ENCODE results near the gene CELF2.

The CELF2 gene

DNA sequence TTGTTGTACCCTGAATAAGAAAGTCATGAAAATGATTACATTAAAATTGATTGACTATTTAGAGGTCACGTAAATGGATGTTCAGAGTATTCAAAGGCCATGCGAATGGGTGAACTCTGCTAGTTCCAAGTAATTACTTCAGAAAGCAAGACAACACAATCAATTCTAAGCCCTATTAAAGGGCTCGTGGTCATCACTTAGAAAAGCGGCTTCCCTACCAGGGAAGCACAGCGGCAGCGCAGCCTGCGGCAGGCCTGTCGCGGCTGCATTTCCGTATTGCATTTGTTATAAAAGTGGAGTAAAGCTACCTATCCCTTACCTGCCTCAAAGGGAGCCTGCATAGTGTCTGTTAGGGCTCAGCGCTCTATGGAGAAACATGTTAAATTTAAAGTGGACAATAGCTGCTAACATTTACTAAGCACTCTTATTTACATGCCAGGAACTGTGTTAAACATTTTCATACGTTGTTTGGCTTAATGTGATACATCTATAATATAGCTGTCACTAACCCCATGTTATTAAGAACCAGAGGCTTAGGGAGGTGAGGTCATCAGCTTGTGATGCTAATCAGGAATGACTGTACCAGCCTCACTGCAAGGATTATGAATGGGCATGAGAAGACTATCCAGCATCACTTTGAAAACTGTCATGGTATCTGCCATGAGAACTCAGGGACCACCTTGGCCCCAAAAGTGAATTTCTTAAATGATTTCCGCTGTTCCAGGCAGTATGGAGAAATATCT lies 187.5 kb downstream of the CELF2 start:
- DNase-seq: no peak

DNA sequence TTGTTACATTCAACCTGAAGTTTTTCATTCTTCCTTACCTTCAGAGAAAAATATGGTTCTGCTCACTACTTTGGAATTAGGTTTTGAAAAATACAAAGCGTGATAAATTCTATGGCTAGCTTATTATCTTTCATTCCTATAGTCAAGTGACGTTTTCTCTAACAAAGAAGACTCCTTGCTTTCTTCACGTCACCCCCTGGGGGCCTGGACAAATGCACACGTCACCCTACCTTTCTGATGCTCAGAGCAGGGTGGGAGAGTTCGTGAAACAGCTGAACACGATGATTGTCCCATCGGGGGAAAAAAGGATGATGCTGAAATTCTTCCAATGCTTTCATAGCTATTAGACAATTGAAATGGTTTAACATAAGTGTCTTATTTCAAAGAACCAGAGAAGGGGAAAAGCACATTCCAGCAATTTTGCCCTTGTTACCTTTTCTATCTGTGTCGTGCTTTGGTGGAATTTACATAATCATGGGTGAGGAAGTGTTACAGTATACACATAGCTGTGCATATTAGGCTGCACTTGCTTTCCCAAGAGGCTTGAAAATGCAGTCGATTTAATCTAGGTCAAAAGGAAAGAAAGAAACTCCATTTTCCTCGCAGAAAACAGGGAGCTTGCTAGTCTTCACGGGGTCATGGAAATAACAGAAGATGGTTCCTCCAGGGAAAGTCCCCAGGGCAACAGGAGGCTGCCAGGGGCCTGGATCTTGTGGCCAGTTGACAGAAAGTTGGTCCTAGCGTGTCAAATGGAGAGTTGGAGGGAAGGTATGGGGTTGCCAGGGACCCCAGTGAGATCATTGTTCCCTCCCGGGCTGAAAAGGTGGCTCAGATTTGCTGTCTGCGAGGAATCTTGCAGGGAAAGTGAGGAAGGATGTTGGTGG lies 189.2 kb downstream of the CELF2 start:
- no peak for DNase-seq

DNA sequence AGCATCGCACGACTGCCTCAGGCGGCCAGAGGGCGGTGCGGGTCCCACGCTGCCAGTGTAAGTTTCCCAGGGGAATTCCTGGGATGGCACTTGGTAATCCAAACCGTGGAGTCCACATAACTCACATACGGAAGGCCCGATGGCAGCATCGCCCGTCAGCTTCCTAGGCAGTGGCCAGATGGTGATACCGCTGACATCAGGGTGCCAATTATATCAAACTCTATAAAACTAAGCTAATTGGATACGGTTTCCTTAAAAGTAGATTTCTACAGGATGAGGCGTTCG lies 189.8 kb downstream of the CELF2 start:
- DNase-seq: no peak

DNA sequence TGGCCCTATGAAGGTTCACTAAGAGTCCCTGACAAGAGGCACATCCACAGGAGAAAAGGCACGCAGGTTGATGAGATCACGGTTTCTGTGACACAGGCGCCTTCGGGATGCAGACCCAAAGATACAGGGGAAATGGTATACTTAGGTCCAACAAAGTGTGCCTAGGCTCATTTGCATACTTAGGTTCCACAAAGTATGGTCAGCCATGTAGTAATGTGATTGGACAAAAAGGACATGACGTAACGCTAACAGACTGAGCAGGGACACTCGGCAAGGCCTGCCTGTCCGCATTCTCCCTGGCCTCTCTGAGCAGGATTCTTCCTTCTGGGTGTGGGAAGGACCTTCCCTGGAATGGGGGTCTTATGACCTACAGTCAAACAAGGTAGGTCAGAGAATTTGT lies 190.6 kb downstream of the CELF2 start:
- DNase-seq: no peak

DNA sequence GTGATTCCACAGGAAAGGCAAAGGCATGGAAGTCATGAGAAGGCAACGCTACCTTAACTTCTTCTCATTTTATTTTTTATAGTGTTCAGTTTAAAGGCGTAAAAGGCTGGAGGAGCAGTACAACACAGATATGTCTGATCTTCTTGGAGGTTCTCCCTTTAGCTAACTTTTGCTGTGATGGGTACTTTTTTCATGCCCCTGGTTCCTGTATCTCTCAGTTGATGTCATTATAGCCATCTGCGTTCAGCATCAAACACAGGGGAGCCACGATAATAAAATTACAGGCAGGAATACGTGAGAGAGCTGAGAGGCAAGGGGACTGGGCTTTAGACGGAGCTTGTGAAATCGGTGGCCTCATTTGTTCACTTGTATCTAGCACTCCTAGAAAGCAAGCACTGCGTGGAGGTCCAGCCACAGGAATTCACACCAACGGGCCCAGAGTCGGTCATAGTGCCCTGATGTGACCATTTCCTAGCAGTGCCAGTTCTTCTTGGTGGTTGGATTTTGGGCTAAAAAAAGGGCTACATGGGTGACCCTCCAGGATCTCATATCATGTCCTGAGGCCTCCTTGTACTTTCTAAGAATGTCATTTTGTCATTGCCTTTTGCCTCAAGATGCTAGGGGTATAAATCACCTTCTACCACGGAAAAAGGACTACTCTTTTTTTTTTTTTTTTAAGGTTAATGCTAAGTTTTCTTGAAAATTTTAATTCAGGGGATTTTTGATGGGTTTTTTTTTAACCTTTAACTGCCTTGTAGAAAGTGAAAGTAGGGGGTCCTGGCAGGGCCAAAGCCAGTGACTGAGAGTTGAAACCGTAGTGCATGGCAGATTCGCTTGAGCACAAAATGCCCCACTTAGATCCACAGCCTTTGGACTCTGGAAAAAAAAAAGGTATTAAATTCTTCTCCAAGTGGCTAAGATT lies 191.5 kb downstream of the CELF2 start:
- DNase-seq: peak; percentile 54

DNA sequence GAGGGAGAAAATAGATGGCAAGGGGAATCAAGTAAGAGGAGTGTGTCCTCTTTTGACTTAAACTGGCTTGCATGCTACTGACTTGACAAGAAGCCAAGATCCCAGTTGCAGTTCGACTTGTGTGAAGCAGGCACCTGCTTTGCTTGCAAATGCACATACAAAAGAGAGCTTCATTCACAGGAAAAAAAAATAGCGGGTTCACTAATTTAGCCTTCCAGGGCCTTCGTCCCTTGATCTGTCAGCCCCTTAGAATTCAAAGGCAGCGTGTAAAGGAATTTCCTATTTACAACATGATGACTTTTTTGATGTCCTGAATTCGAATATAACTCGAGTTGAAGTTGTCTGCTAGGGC lies 192.1 kb downstream of the CELF2 start:
- DNase-seq: no peak

DNA sequence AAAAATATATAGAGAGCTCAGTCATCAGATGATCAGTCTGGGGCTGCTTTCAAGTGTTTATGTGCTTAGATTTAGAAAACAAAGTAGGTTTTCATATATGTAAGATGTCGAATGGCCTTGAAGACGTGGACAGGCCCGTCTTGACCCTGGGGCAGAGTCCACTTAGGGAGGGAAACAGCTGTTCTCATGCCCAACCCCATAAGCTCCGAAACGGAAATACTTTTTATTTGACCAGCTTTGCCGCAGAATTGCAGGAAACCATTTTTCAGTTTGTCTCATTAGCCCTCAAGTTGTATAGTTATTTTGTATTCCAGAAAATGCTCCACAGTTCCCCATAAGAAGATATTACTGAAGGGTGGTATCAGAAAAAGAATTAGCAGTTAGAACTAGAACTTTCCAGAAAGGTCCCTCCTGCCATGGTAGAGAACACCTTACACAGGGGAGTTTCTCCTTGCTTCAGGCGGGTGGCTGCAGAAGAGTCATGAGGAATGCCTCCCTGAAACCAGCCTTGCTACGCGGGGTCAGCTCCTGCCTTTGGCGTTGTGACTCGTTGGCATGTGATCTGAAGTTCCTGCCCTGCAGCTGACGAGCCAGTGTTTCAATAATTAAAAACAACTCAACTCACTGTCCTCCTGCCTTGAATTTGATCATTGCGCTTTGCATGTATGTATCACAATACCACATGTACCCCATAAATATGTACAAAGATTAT lies 192.7 kb downstream of the CELF2 start:
- DNase-seq: no peak

DNA sequence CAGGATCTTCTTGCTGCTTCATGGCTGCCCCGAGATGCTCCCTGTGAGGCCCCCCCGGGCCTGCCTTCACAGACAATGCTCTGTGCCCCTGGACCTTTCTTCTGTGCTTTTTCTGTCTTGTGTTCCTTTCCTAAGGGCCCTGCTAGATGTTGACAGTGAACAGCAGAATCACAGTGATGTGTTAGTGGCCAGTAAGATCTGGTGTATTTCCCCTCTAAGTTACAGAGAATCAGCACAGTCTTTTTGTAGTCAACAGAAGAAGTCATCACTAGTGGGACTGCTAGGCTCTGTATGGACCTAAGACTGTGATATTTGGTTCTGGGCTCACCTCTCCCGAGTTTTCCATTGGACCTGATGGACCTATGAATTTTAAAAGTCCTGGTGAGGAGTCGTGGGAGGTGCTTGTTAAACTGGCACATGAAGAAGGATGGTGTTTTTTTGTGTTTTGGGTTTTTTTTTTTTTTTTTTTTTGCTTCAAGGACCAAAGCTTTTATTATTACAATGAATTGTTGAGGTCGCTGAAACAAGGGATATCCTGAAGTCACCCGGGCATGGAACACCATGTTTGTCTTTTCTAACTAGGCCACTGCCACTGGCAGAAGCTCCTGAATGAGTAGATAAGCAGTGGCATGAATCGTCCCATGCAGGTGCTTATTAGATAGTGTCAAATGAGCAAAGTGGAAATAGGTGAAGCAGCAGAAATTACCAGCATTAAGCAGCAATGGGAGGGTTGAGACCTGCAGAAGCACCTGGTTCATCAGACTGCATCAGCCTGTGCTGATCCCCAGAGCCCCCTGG lies 194.8 kb downstream of the CELF2 start:
- DNase-seq: no peak

DNA sequence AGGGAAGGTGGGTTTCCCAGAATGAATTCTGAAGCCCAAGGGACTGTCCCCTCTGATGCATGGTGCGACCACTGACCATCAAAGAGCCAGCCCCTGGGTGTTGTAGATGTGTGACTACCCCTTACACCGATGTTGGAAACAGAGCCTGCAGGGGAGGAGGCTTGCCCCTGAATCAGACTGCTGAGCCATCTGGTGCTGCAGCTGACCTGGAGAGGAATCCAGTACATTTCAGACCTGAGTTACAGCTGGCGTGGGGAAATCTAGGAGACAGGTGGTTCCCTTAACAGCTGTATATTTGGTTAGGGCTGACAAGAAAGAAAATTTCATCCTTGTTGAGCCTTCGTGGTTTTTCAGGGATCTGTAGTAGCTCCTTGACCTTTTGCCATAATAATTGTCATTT lies 195.5 kb downstream of the CELF2 start:
- DNase-seq: no peak

DNA sequence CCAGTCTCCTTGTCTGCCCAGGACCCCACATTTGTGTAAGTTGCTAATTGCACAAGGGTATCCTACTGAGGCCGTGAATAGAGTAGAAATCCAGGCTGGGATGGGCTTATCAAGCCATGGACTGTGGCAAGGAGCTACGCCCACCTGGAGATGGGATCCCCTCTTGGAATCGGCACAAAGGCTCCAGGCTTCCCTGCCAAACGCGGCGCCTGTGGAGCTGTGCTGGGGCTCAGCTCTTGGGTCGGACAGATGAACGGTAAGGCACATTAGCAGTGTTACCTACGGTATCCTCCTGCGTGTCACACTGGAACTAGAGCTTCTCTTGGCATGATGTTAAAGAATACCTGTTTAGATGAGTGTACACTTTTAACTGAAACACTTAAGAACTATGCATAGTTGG lies 196.7 kb downstream of the CELF2 start:
- DNase-seq: no peak

DNA sequence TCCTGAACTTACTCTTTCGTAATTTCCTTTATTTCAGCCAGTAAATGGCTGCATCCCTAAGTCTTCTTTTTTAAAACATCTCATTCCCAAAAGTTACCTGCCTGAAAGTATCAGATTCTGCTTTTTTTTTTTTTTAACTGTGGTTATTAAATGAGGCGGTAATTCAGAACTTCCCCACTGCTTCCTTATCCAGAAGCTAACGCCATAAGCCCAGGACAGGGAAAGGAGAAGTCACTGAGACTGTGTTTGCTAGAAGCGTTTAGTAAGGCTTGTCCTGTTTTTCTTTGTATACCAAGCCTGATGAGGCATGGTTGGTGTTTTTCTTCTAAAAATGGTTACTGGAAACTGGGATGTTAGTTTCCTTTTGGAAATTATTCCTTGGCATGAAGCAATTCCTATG lies 197.8 kb downstream of the CELF2 start:
- DNase-seq: no peak

DNA sequence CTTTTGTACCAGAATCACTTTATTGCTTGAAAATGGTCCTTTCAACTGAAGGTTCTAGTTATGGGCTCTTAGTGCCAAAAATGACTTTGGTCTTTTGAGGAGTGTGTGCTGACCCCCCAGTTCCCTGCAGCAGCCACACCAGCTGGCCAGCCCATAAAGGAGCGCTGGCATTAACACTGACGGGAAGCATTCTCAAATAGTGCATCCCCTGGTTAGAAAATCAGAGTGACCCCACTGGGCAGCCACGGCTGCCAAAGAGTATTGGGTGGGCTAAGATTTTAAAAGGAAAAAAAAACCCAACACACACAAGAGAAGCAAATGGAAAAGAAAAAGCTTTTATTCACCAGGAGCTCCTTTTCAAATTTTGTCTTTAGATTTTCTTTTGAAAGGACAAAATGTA lies 199.8 kb downstream of the CELF2 start:
- DNase-seq: no peak

DNA sequence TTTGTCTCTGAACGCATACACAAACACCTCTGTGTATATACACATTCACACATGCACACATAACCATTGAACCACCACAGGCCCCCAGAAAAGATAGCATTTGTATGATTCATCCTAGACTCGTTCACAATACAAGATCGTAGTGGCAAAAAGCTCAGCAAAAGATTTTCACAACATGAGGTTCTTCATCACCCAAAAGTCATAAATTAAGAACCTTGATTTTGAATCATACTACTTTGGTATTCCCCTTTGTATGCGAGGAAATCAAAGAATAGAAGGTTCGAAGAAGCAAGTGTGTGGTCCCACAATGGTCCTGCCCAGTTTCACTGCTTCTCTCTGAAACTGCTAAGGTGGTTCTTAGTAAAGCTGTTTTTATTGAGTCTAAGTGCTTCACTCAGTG lies 200.7 kb downstream of the CELF2 start:
- peak; percentile 49 for DNase-seq

DNA sequence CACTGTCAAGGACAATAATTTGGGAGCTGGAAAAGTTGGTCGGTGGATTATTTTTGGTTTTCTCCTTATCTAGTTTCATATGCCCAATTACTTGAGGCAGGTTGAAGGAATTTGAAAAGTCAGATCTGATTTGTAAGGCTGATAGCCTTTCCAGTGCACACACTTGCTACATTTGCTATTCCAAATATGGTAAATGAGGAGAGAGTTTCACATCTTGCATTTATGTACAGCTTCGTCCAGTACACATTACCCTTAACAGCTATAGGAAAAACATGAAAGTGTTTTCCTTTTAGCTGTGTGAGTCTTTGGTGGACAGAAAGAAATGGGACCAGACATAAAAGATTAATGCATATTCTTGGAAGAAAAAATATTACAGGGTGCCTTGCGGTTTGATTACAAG lies 201.8 kb downstream of the CELF2 start:
- DNase-seq: no peak

DNA sequence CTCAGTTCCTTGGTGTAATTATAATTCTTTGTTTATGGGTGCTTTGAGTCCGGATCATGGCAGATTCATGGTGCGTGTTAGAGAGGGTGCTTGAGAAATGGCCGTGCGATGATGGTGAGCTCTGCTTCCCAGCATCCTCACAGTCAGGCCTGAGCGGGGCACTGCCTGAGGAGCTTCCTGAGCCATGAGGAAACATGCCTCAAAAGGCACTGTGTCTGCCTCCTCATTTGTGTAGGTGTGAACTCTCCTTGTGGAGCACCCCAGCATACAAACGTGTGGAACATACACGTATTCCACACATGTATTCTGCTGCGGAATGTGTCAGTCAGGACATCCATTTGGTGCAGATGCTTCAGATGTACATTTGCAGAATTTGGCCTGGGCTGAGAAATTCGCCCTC lies 205.4 kb downstream of the CELF2 start:
- DNase-seq: no peak

DNA sequence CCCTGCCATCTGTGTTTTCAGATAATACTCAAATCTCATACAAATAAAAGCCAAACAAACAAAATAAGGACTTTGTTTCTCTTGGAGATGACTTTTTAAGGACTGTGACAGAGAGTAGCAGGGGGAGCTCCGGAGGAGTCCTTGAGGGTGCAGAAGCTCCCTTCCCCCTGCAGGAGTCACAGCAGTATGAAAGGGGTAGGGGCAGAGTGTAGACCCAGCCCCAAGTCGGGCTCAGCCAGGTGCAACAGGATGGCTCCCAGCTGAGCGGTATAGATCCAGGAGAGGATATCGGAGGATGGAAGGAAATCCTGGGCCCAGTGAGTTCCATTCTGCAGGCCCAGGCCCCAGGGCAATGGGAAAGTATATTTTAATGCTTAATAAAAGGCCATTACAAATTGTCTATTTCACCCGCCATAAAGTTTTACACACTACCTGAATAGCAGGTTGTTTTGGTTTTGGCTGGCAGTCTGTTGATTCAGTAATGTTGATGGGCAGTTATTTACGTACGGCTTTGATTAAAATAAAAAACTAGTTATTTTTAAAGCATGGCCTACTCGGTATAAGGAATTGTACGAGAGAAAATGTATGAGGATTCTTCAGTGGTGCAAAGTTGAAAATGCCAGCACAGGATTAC lies 206.0 kb downstream of the CELF2 start:
- DNase-seq: no peak

DNA sequence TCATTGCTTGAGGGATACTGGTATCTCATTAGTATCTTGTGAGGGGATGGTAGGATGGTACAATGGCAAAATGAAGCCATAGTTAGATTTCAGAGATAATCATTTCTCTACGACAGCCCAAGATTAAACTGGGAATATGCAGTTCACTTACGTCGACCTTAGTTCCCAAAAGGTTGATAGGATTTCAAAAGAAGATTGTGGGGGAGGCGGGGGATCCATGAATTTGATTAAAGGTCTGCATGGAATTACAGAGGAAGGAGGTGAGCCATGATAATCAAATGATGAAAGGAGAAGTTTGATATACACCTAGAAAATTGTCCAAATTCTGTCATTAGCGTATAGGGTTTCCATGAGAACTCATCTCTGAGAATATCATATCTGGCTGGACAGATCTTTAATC lies 206.6 kb downstream of the CELF2 start:
- DNase-seq: no peak

DNA sequence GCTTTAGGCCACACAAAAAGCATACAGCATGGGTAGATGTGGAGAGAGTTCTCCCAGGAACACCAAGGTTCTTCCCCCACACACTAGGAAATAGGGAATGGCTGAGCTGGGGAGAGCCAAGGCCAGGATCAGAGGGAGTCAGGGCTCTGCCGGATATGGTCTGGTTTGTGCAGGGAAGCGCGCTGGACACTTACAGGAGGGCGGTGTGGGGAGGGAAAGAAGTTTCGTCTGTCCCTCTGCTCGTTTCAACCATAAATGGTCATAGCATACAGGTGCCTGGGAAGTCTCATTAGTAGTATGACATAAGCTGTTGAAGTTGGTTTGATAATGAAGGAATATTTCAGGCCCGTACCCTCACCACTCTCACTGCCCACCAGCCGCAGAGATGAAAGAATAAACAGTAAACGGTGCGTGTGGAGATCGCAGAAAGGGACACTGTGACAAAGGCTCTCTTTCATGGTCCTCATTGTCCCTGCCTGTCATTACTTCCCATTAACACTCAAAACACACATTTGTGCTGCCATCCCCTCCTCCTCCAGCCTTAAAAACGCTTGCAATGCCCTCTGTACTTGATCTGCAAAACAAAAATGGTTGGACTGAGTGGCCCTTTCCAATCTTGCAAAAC lies 207.2 kb downstream of the CELF2 start:
- DNase-seq: no peak

DNA sequence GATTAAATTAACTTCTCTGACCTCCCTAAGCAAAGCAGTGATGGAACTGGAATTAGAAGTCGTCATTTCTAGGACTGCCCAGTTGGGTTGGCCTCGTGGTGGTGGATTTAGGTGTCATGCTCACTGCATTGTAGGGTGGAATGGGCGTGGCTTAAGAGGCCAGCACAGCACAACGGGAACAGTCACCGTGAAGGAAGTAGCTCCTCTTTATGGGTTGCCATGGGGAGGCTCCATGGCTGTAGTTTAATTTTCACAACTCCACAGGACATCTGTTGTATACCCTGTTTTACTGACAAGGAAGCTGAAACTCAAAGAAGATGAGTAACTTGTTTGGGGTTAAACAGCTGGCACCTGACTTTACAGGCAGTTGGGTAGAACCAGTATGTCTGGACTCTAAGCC lies 208.3 kb downstream of the CELF2 start:
- peak; percentile 59 for DNase-seq

DNA sequence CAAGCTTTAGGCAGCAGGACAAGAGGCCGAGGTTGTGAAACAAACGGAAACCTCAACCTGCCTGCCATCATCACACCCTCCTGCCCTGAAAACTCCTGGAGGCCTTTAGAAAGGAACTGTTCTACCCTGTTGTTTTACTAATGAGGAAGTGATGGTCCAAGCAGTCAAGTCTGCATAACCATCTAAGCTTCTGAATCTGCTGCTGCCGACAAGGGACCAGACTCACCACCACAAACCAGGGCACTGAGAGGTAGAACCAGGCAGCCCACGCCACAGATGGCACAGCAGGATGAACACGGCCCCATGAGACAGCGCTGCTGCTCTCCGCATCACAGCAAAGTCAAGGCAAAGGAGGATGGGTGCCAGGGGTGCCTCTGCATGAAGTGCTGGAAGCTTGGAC lies 209.4 kb downstream of the CELF2 start:
- DNase-seq: no peak

DNA sequence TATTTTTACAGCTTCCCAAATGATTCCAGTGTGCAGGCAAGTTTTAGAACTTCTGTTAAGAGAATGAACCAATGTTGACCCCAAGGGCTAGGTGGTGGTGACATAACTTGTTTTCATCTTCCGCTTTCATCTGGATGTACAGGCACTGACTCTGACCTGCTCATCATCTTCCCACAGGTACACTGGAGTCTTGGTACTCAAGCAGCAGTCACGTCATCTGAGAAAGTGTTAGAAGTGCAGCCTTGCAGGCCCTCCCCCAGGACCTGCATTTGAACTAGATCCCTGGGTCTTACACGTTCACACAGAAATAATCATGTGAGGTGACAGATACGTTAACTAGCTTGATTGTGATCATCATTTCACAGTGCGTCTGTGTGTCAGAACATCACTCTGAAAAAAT lies 212.2 kb downstream of the CELF2 start:
- DNase-seq: no peak

Measured in activated naive CD4-positive, alpha-beta T cell treated with anti-CD3 and anti-CD28 coated beads, Interleukin-2, amount 50 U/mL, for 16 hours (primary cell).